ENCODE data around the gene TCF4.

Gene TCF4

DNA sequence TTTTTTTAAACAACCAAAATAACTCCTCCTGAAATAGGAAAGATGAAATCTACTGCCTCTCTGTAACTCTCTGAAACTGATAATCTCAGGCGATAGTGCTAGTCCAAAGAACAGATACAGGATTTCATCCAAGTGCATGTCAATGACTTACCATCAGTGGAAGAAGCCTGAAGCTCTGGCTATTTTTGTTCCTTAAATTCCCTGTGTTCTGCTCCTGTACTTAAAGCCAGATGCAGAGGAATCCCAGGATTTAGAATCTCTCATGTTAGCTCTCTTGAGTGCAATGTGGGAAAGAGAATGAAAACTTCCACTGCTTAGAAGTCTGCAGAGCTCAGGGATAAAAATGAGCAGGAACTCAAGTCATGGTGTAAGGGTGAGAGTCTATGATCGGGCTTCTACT, 291.9 kb downstream of the TCF4 start:
- H3K4me1 ChIP-seq (ENCODE audit: control insufficient read depth, low read length): peaks cover 15% of the 10 kb centered on the region; the same call in 1 of the 2 replicates
- H3K9me3 ChIP-seq (ENCODE audit: control insufficient read depth, insufficient read depth, low read length): no peaks in the 10 kb centered on the region
- peaks cover 41% of the 10 kb centered on the region for H3K36me3 ChIP-seq (ENCODE audit: control insufficient read depth, low read length)
- H4K20me1 ChIP-seq (ENCODE audit: control insufficient read depth, insufficient read depth, low read depth, low read length): peaks cover 3% of the 10 kb centered on the region
- H3K27me3 ChIP-seq (ENCODE audit: control insufficient read depth, low read length): no peaks in the 10 kb centered on the region
- TF ChIP-seq, protein P1, sequence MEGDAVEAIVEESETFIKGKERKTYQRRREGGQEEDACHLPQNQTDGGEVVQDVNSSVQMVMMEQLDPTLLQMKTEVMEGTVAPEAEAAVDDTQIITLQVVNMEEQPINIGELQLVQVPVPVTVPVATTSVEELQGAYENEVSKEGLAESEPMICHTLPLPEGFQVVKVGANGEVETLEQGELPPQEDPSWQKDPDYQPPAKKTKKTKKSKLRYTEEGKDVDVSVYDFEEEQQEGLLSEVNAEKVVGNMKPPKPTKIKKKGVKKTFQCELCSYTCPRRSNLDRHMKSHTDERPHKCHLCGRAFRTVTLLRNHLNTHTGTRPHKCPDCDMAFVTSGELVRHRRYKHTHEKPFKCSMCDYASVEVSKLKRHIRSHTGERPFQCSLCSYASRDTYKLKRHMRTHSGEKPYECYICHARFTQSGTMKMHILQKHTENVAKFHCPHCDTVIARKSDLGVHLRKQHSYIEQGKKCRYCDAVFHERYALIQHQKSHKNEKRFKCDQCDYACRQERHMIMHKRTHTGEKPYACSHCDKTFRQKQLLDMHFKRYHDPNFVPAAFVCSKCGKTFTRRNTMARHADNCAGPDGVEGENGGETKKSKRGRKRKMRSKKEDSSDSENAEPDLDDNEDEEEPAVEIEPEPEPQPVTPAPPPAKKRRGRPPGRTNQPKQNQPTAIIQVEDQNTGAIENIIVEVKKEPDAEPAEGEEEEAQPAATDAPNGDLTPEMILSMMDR (IDR thresholded peaks at IDR 0.05; ENCODE audit: low read depth, low read length, poor library complexity, severe bottlenecking): no peak
- TF ChIP-seq EZH2phosphoT487 (IDR thresholded peaks at IDR 0.05; ENCODE audit: borderline replicate concordance, low read length): no peak
- peaks cover 87% of the 10 kb centered on the region for H3K79me2 ChIP-seq (ENCODE audit: control insufficient read depth, low read length)
- H3F3A ChIP-seq (ENCODE audit: control insufficient read depth, insufficient read depth): no peaks in the 10 kb centered on the region; the same call in 1 of the 2 replicates
- H3K9me2 ChIP-seq (replicated peaks; ENCODE audit: control insufficient read depth, low read length): no peaks in the 10 kb centered on the region
- H3K27ac ChIP-seq (ENCODE audit: low read depth, low read length): no peak overlapping the region
- H3K4me2 ChIP-seq (ENCODE audit: low read length): no peak overlapping the region
- H3K4me3 ChIP-seq (ENCODE audit: low read length): no peak overlapping the region

DNA sequence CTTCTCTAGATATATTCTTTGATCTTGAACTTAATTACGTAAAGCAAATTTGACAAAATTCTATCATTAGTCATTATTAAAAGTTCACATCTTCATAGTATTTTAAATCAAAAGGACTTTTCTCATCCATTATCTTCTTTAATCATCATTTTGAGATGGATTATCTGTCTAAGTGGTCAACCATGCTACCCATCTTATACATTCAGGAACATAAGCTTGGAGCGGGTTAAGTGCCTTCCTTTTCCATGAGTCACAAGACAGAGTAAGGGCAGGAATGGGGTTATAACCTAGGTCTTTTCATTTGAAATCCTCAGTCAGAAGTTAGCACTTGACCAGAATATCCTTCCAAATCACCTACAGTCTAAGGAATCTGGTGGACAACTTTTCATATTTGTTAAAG, 297.1 kb downstream of the TCF4 start:
- Histone ChIP-seq H3K36me3 (ENCODE audit: control insufficient read depth, low read length) (peaks cover 40% of the 10 kb centered on the region), H3K4me2 (ENCODE audit: low read length) (no peak overlapping the region), H3K27ac (ENCODE audit: low read depth, low read length) (no peak overlapping the region), H3K27me3 (ENCODE audit: control insufficient read depth, low read length) (no peaks in the 10 kb centered on the region), H3K4me3 (ENCODE audit: low read length) (no peak overlapping the region), H3K79me2 (ENCODE audit: control insufficient read depth, low read length) (peaks cover 90% of the 10 kb centered on the region), H3F3A (ENCODE audit: control insufficient read depth, insufficient read depth) (no peaks in the 10 kb centered on the region; the same call in 1 of the 2 replicates), H3K9me2 (replicated peaks; ENCODE audit: control insufficient read depth, low read length) (no peaks in the 10 kb centered on the region), H4K20me1 (ENCODE audit: control insufficient read depth, insufficient read depth, low read depth, low read length) (peaks cover 6% of the 10 kb centered on the region; the same call in 1 of the 2 replicates), H3K9me3 (ENCODE audit: control insufficient read depth, insufficient read depth, low read length) (no peaks in the 10 kb centered on the region), H3K4me1 (ENCODE audit: control insufficient read depth, low read length) (no peaks in the 10 kb centered on the region)
- TF ChIP-seq, protein P1 (IDR thresholded peaks at IDR 0.05; ENCODE audit: low read depth, low read length, poor library complexity, severe bottlenecking): no peak
- TF ChIP-seq EZH2phosphoT487 (IDR thresholded peaks at IDR 0.05; ENCODE audit: borderline replicate concordance, low read length): no peak

DNA sequence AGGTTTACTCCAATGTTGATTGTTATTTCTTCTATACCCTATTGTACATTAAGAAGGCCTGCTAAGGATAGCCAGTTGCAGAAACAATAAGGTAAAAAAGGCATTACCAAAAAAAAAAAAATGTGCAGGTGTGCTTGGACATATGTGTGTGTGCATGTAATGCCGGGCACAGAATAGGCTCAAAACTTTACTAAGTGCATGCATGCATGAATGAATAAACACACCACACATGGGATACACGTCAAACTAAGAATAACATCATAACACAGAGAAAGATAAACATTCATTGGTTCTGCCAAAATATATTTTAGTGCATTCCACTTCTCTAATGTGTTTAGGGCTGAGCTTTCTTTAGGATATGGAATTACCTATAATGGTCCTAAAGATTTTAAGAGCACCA, 298.2 kb downstream of the TCF4 start:
- H3K4me1 ChIP-seq (ENCODE audit: control insufficient read depth, low read length): no peaks in the 10 kb centered on the region
- no peak overlapping the region for H3K4me3 ChIP-seq (ENCODE audit: low read length)
- H3K36me3 ChIP-seq (ENCODE audit: control insufficient read depth, low read length): peaks cover 35% of the 10 kb centered on the region
- H3K79me2 ChIP-seq (ENCODE audit: control insufficient read depth, low read length): peaks cover 92% of the 10 kb centered on the region
- no peaks in the 10 kb centered on the region for H3K9me3 ChIP-seq (ENCODE audit: control insufficient read depth, insufficient read depth, low read length)
- H3F3A ChIP-seq (ENCODE audit: control insufficient read depth, insufficient read depth): no peaks in the 10 kb centered on the region
- H3K27me3 ChIP-seq (ENCODE audit: control insufficient read depth, low read length): no peaks in the 10 kb centered on the region
- no peak overlapping the region for H3K27ac ChIP-seq (ENCODE audit: low read depth, low read length)
- no peak overlapping the region for H3K4me2 ChIP-seq (ENCODE audit: low read length)
- peaks cover 6% of the 10 kb centered on the region; the same call in 1 of the 2 replicates for H4K20me1 ChIP-seq (ENCODE audit: control insufficient read depth, insufficient read depth, low read depth, low read length)
- no peaks in the 10 kb centered on the region for H3K9me2 ChIP-seq (replicated peaks; ENCODE audit: control insufficient read depth, low read length)
- TF ChIP-seq EZH2phosphoT487 (IDR thresholded peaks at IDR 0.05; ENCODE audit: borderline replicate concordance, low read length): no peak
- TF ChIP-seq, protein P1 (IDR thresholded peaks at IDR 0.05; ENCODE audit: low read depth, low read length, poor library complexity, severe bottlenecking): no peak

All from DOHH2 (cell line).